Uterus (tissue), 2 donors: Measurements from ENCODE around the gene CRIP1.

Experiments
- POLR2A ChIP-seq, 2 donors: fragments of 450-650 bp; IDR thresholded peaks; one replicate each; pipeline ENCODE4 v1.6.1; 2016; ENCODE audit warnings: antibody characterized with exemption in 2 of 2, mild to moderate bottlenecking in 1 of 2, moderate library complexity in 1 of 2
- TF ChIP-seq, protein P1 (sequence below), 4 experiments: fragments of 200-600 bp in 2 of 4; fragments of 450-650 bp in 2 of 4; sonication (generic) in 2 of 4; IDR thresholded peaks; one replicate each; pipeline ENCODE4 v1.5.1; 2016 to 2019; ENCODE audit warnings: antibody characterized with exemption in 4 of 4, mild to moderate bottlenecking in 2 of 4, moderate library complexity in 1 of 4

DNA sequence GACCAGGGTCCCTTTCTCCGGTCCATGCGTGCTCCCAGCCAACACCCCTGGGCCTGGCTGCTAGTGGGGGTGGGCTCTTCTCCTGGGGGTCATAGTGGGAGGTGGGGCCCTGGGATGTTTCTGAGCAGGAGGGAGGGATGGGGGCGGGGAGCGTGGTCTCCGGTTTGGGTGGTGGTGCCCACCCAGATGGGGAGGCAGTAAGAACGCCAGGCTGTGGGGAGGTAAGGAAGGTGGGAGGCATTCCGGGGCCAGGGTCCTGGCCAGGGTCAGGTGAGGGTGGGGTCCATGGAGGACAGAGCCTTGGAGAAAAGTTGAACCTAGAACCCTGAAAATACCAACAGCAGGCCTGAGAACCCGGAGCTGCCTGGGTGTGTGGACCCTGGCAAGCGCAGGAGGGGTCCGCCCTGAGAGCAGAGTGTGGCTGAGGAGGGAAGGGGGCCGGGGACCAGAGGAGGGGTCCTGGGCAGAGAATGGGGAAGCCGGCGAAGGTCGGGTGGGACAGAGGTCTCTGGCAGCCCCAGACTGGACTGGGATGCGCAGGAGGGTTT lies 6.4 kb upstream of the CRIP1 start:
- TF ChIP-seq, protein P1, sequence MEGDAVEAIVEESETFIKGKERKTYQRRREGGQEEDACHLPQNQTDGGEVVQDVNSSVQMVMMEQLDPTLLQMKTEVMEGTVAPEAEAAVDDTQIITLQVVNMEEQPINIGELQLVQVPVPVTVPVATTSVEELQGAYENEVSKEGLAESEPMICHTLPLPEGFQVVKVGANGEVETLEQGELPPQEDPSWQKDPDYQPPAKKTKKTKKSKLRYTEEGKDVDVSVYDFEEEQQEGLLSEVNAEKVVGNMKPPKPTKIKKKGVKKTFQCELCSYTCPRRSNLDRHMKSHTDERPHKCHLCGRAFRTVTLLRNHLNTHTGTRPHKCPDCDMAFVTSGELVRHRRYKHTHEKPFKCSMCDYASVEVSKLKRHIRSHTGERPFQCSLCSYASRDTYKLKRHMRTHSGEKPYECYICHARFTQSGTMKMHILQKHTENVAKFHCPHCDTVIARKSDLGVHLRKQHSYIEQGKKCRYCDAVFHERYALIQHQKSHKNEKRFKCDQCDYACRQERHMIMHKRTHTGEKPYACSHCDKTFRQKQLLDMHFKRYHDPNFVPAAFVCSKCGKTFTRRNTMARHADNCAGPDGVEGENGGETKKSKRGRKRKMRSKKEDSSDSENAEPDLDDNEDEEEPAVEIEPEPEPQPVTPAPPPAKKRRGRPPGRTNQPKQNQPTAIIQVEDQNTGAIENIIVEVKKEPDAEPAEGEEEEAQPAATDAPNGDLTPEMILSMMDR (IDR thresholded peaks at IDR 0.05), result no peak
- TF ChIP-seq POLR2A (IDR thresholded peaks at IDR 0.05), result no peak
